NB4 (cell line): Measurements from ENCODE around the gene TEX10.
A peak's percentile ranks its signal among the peaks of the same experiment; 100 is the strongest.
"Not testable (repeated sequence)": the region's sequence is repeated elsewhere in the genome, so short reads cannot be mapped to it uniquely, and the experiment has no call there.

Experiments
- DNase-seq: peaks from one replicate; pipeline ENCODE4 v3.0.0; 2010; ENCODE audit warnings: low read depth
- H3K4me3 ChIP-seq: one replicate; pipeline ENCODE4 v1.5.1; 2011; ENCODE audit warnings: mild to moderate bottlenecking, low read depth, low read length, moderate library complexity
- MYC ChIP-seq: IDR thresholded peaks from 2 replicates; pipeline ENCODE4 v1.6.1; 2011; ENCODE audit warnings: low read depth, low read length
- POLR2A ChIP-seq: IDR thresholded peaks from 2 replicates; pipeline ENCODE4 v1.6.1; 2011; ENCODE audit warnings: mild to moderate bottlenecking; ENCODE audit not compliant: insufficient read length; ENCODE audit errors: extremely low read depth
- TF ChIP-seq, protein P1 (sequence below): IDR thresholded peaks from 2 replicates; pipeline ENCODE4 v1.6.1; 2011; ENCODE audit warnings: low read depth, low read length
- TF ChIP-seq, protein P2 (sequence below): IDR thresholded peaks from one replicate; pipeline ENCODE4 v1.5.1; 2012; ENCODE audit warnings: low read depth, low read length

Gene TEX10

DNA sequence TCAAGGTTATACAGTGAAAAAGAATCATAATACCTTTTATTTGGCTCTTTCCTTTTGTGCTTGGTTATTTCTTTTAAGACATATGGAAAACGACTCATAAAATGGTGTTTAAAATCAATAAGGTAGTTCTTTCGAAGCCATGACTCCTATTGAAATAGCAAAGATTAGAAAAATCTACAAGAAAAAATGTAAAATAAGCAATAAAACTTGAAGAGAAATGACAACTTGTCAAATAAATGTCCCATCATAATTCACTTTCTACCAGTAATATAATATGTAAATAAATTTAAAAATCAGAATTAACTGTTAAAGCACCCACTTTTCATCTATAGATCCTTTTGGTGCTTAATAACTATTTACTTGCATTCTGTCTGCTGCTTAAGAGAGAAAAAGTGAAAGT lies 12.5 kb downstream of the TEX10 start:
- TF ChIP-seq, protein P1, sequence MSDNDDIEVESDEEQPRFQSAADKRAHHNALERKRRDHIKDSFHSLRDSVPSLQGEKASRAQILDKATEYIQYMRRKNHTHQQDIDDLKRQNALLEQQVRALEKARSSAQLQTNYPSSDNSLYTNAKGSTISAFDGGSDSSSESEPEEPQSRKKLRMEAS: no peak
- TF ChIP-seq, protein P2, sequence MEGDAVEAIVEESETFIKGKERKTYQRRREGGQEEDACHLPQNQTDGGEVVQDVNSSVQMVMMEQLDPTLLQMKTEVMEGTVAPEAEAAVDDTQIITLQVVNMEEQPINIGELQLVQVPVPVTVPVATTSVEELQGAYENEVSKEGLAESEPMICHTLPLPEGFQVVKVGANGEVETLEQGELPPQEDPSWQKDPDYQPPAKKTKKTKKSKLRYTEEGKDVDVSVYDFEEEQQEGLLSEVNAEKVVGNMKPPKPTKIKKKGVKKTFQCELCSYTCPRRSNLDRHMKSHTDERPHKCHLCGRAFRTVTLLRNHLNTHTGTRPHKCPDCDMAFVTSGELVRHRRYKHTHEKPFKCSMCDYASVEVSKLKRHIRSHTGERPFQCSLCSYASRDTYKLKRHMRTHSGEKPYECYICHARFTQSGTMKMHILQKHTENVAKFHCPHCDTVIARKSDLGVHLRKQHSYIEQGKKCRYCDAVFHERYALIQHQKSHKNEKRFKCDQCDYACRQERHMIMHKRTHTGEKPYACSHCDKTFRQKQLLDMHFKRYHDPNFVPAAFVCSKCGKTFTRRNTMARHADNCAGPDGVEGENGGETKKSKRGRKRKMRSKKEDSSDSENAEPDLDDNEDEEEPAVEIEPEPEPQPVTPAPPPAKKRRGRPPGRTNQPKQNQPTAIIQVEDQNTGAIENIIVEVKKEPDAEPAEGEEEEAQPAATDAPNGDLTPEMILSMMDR: no peak
- no peak for DNase-seq
- H3K4me3 ChIP-seq: no peak overlapping the region

DNA sequence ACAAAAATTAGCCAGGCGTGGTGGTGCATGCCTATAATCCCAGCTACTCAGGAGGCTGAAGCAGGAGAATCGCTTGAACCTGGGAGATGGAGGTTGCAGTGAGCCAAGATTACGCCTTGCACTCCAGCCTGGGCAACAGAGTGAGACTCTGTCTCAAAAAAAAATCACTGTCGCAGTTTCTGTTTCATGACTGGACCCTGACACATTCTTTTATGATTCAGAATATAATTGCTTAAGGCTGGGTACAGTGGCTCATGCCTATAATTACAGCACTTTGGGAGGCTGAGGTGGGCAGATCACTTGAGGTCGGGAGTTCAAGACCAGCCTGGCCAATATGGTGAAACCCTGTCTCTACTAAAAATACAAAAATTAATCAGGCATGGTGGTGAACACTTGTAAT lies 14.0 kb downstream of the TEX10 start:
- DNase-seq, H3K4me3 ChIP-seq: not testable (repeated sequence)

DNA sequence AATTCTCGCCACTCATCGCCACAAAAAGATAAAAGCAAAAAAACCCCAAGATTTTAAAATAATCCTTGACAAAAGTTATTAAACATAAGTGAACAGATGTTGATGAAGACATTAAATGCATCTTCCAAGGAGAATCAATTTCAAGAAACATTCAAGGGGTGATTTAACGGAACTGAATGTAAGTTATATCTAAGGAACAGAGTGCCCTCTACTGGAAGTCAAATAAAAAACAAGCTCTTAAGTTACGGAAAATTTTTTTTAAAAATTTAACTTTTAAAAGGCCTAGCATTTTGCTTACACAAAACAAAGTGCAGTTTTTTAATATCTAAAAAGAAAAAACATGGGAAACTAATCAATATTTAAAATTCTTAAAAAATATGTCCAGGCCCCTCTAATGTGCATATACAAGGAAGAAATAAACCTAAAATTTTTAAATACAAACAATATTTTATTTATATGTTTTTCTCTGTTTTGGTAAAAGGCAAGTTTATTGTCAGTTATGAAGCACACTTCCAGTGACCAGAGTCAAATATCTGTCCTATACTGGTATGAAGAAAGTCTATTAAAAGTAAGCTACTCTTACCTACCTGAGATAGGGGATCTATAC lies 28.0 kb downstream of the TEX10 start:
- peak; percentile 53 for DNase-seq
- H3K4me3 ChIP-seq: no peak overlapping the region
- TF ChIP-seq, protein P2: peak; percentile 22
- no peak for TF ChIP-seq POLR2A

- no peak overlapping the region for H3K4me3 ChIP-seq
- DNase-seq: peak; percentile 54
- TF ChIP-seq, protein P1: no peak
- TF ChIP-seq, protein P2: peak; percentile 50
These were observed 29.7 kb downstream of the TEX10 start for GRCh38 chr9:100322954-100323536.

GRCh38 chr9:100317706-100318105 lies 35.0 kb downstream of the TEX10 start:
- no peak for DNase-seq
- no peak overlapping the region for H3K4me3 ChIP-seq
- TF ChIP-seq POLR2A (no peak), MYC (no peak)
- TF ChIP-seq, protein P1: no peak
- TF ChIP-seq, protein P2: no peak

DNA sequence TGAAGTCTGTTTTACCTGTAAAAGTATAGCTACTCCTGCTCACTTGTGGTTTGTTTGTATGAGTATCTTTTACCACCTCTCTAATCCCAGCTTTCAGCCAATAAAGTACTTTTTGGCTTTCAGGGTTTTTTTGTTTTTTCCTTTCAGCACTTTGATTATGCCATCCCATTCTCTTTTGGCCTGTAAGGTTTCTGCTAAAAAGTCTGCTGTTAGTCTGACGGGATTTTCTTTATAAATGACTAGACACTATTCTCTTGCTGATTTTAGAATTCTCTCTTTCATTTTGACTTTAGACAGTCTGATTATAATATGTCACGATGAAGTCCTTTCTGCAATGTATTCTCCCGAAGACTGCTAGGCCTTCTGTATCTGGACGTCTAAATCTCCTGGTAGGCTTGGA lies 37.2 kb downstream of the TEX10 start:
- TF ChIP-seq POLR2A (no peak), MYC (no peak)
- TF ChIP-seq, protein P1: no peak
- TF ChIP-seq, protein P2: no peak
- no peak overlapping the region for H3K4me3 ChIP-seq
- DNase-seq: no peak
